Measurements from ENCODE around the gene SYMPK. TPM values are rescaled to one million over a fixed set of nuclear protein-coding genes. Genes with fewer than 3 reads are reported as not detected.

The SYMPK gene
- polyA plus RNA-seq, 1 of the 3 experiments (the other 2 are of a cell fraction), result 92.7 TPM

DNA sequence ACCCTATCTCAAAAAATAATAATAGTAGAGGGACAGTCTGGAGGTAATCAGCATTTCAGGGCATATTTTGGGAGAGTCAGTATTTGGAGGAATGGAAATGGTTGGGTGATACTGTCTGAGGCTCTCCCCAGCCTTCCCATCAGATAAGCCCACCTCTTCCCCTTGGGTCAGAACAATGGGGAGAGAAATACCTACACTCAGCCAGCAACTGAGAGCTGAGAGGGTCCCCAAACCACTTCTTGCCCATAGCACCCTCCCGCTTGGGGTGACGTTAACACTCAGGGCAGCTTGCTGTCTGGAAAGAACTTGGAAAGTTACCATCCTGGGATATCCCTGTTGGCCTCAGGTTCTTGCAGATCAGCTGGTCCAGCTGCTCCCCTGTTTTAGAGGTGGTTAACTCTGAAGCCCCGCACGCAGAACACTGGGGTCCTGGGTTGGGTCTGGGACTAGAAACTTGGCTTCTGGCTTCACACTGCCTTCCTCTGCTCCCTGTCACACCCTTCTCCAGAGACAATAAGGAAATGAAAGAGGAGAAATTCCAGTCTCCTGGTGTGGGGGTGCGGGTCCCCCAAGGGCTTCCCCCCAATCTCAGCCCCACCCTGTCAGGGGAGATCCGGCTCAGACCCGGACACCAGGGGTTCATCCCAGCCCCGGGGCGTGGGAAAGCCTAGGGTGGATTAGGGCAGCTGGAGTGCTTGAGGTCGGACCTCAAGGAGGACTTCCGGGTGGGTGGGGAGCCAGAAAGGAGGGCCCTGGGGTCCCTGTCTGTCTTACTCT, 3.6 kb upstream of the SYMPK start:
- Histone ChIP-seq H3K27me3 (ENCODE audit: insufficient read depth) (peaks cover 19% of the 10 kb centered on the region; the same call in 1 of the 2 replicates), H3K9ac (no peak overlapping the region), H3K4me3 (ENCODE audit: low read depth in 2 of 2, low read length in 1 of 2) (no peak overlapping the region), H3K4me2 (no peak overlapping the region), H3K9me3 (no peaks in the 10 kb centered on the region), H3K9me2 (no peaks in the 10 kb centered on the region), H3F3A (replicated peaks; ENCODE audit: insufficient read depth) (peaks cover 18% of the 10 kb centered on the region), H4K20me1 (ENCODE audit: insufficient read depth) (no peaks in the 10 kb centered on the region), H2AFZ (ENCODE audit: low read depth) (no peak overlapping the region), H3K79me2 (ENCODE audit: insufficient read depth) (peaks cover 13% of the 10 kb centered on the region), H3K4me1 (ENCODE audit: control insufficient read depth in 1 of 2, insufficient read depth in 2 of 2, low read depth in 1 of 2, low read length in 1 of 2) (peaks cover 0 to 4% of the 10 kb centered on the region in 2 experiments; a peak in 2 of 4 replicates), H3K27ac (ENCODE audit: low read depth in 2 of 2, low read length in 1 of 2) (no peak overlapping the region), H3K36me3 (replicated peaks in 1 of 2; ENCODE audit: control insufficient read depth in 1 of 2, insufficient read depth in 2 of 2, low read length in 1 of 2) (peaks cover 0 to 2% of the 10 kb centered on the region in 2 experiments)
- ChIA-PET POLR2A (no interaction called here), CTCF (interaction anchor here (0.9 to 12.2 kb wide), 3 partner anchors 16 to 647 kb away, joined by 3 to 121 read pairs (median 4); partner anchors contain the start of gene IRF2BP1)
- TF ChIP-seq RXRA (IDR thresholded peaks at IDR 0.05; ENCODE audit: borderline replicate concordance, low read depth) (no peak), FOXM1 (IDR thresholded peaks at IDR 0.05; ENCODE audit: low read depth) (no peak), SMC3 (IDR thresholded peaks at IDR 0.05; ENCODE audit: low read depth, low read length) (no peak), GATA2 (CRISPR knock-in tag; IDR thresholded peaks at IDR 0.05) (no peak), REST (IDR thresholded peaks at IDR 0.05; ENCODE audit: low read depth, low read length) (no peak), SIN3A (IDR thresholded peaks at IDR 0.05; ENCODE audit: borderline replicate concordance, low read depth, low read length) (no peak), ELF1 (IDR thresholded peaks at IDR 0.05) (no peak), EZH2phosphoT487 (IDR thresholded peaks at IDR 0.05; ENCODE audit: borderline replicate concordance, low read depth) (no peak)
- no peak for DNase-seq
- WGBS (ENCODE audit: low lambda C conversion rate), result 54% methylated on average over 11 of the region's 11 CpGs

DNA sequence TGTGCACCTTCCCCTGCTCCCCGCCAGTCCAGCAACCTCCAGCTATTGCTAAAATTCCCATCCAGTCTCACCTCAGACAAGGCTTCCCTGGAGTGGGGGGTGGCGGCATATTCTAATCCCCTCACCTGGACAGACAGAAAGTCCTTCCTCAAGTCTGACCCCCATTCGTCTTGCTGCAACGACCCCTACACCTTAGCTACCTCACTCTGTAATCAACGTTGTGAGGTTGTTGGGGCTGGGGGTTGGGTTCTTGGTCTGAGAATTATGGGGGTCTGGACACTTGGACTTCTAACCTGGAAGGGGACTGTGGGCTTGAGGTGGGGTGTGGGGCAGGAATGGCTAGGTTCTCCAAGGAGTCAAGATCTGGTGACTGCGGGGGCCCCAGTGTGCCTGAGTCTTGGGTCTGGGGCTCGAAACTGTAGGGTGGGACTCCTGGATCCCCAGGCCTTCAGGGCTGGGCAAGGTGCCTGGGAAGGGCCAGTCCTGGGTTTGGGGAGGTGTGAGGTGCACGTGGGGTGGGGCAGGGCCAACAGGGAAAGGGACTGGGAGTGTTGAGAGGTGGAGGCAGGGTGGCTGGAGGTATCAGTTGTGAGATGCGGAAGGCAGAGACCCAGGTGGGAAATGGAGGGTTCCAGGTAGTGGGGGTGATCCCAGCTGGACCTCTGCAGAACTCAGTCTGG, 2.5 kb upstream of the SYMPK start:
- Histone ChIP-seq H3K9me2 (no peaks in the 10 kb centered on the region), H3K27ac (ENCODE audit: low read depth in 2 of 2, low read length in 1 of 2) (no peak overlapping the region), H3F3A (replicated peaks; ENCODE audit: insufficient read depth) (peaks cover 16% of the 10 kb centered on the region), H3K9me3 (no peaks in the 10 kb centered on the region), H3K9ac (no peak overlapping the region), H3K36me3 (replicated peaks in 1 of 2; ENCODE audit: control insufficient read depth in 1 of 2, insufficient read depth in 2 of 2, low read length in 1 of 2) (peaks cover 0 to 13% of the 10 kb centered on the region in 2 experiments), H2AFZ (ENCODE audit: low read depth) (no peak overlapping the region), H4K20me1 (ENCODE audit: insufficient read depth) (no peaks in the 10 kb centered on the region), H3K27me3 (ENCODE audit: insufficient read depth) (peaks cover 19% of the 10 kb centered on the region; the same call in 1 of the 2 replicates), H3K4me1 (ENCODE audit: control insufficient read depth in 1 of 2, insufficient read depth in 2 of 2, low read depth in 1 of 2, low read length in 1 of 2) (peaks cover 0 to 6% of the 10 kb centered on the region in 2 experiments; a peak in 2 of 4 replicates), H3K4me2 (no peak overlapping the region), H3K4me3 (ENCODE audit: low read depth in 2 of 2, low read length in 1 of 2) (no peak overlapping the region), H3K79me2 (ENCODE audit: insufficient read depth) (peaks cover 25% of the 10 kb centered on the region)
- ChIA-PET POLR2A (interaction anchor here (0.5 to 1.2 kb wide), 3 partner anchors 15 to 1384 kb away, joined by 3 read pairs; no protein-coding TSS in a partner anchor), CTCF (interaction anchor here (0.7 to 12.2 kb wide), 11 partner anchors 9 to 259 kb away, joined by 3 to 121 read pairs (median 6); partner anchors contain the start of genes IRF2BP1, MYPOP and SIX5)
- WGBS (ENCODE audit: low lambda C conversion rate), result 58% methylated on average over 9 of the region's 9 CpGs
- no peak for DNase-seq
- TF ChIP-seq, protein P1, sequence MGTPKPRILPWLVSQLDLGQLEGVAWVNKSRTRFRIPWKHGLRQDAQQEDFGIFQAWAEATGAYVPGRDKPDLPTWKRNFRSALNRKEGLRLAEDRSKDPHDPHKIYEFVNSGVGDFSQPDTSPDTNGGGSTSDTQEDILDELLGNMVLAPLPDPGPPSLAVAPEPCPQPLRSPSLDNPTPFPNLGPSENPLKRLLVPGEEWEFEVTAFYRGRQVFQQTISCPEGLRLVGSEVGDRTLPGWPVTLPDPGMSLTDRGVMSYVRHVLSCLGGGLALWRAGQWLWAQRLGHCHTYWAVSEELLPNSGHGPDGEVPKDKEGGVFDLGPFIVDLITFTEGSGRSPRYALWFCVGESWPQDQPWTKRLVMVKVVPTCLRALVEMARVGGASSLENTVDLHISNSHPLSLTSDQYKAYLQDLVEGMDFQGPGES (IDR thresholded peaks at IDR 0.05; ENCODE audit: low read depth, low read length), result no peak
- TF ChIP-seq CHD2 (IDR thresholded peaks at IDR 0.05; ENCODE audit: low read length, partially characterized antibody) (no peak), CTCF (IDR thresholded peaks at IDR 0.05) (no peak), EZH2phosphoT487 (IDR thresholded peaks at IDR 0.05; ENCODE audit: borderline replicate concordance, low read depth) (no peak), MXI1 (IDR thresholded peaks at IDR 0.05; ENCODE audit: low read depth, low read length) (no peak), EP300 (IDR thresholded peaks at IDR 0.05; ENCODE audit: borderline replicate concordance in 1 of 2, low read depth in 1 of 2, low read length in 1 of 2) (no peak), MEF2A (IDR thresholded peaks at IDR 0.05; ENCODE audit: borderline replicate concordance, low read depth) (no peak), JUND (IDR thresholded peaks at IDR 0.05) (no peak), TAF1 (IDR thresholded peaks at IDR 0.05; ENCODE audit: borderline replicate concordance, low read depth, low read length) (no peak)
- TF ChIP-seq, protein P2, sequence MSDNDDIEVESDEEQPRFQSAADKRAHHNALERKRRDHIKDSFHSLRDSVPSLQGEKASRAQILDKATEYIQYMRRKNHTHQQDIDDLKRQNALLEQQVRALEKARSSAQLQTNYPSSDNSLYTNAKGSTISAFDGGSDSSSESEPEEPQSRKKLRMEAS (IDR thresholded peaks at IDR 0.05; ENCODE audit: low read depth), result no peak

Data from SK-N-SH (cell line).